Measurements from ENCODE around the gene LCN10. TPM values are rescaled to one million over a fixed set of nuclear protein-coding genes. Genes with fewer than 3 reads are reported as not detected.

Gene LCN10
- total RNA-seq, 6 donors from 2014 or later: 0.39 to 17.8 (median 2.2) TPM

DNA sequence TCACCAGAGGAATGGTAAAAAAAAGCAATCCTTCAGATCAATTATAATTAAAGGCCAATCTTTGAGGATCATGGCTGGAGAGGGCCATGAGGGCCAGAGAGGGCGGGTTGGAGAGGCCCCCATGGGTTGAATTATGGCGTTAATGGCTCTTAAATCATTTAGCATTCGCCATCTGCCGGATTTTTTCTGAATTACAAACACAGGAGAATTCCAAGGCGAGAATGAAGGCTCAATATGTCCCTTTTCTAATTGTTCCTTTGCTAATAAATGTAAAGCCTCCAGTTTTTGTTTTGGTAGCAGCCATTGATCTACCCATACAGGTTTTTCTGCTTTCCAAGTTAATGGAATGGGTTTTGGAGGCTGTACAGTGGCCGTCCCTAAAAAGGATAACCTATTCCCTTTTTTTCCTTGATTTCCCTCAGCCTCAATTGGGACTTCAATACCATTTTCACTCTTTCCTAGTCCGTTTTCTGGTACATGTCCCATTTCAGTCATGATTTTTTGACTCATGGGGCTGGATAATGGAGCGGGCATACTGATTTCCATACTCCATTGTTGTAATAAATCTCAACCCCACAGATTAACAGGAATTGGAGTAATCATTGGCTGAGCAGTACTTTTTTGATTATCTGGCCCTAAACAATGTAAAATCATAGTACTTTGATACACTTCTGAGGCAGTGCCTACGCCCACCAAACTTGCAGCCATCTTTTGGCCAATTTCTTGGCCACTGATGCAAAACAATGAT is 41.7 kb upstream of the LCN10 start:
- ATAC-seq (ENCODE audit: low FRiP score in 2 of 2): no peak
- Histone ChIP-seq H3K27ac (no peak overlapping the region), H3K9me3 (no peaks in the 10 kb centered on the region), H3K27me3 (no peaks in the 10 kb centered on the region), H3K36me3 (no peaks in the 10 kb centered on the region), H3K4me3 (no peak overlapping the region), H3K4me1 (peaks cover 0 to 8% (median 4%) of the 10 kb centered on the region in 4 donors)
- DNase-seq: no peak
- WGBS, 2 donors: 44 to 50% methylated on average over 9 of the region's 9 CpGs
- TF ChIP-seq EP300 (IDR thresholded peaks at IDR 0.05): no peak
- TF ChIP-seq, protein P1, sequence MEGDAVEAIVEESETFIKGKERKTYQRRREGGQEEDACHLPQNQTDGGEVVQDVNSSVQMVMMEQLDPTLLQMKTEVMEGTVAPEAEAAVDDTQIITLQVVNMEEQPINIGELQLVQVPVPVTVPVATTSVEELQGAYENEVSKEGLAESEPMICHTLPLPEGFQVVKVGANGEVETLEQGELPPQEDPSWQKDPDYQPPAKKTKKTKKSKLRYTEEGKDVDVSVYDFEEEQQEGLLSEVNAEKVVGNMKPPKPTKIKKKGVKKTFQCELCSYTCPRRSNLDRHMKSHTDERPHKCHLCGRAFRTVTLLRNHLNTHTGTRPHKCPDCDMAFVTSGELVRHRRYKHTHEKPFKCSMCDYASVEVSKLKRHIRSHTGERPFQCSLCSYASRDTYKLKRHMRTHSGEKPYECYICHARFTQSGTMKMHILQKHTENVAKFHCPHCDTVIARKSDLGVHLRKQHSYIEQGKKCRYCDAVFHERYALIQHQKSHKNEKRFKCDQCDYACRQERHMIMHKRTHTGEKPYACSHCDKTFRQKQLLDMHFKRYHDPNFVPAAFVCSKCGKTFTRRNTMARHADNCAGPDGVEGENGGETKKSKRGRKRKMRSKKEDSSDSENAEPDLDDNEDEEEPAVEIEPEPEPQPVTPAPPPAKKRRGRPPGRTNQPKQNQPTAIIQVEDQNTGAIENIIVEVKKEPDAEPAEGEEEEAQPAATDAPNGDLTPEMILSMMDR (IDR thresholded peaks at IDR 0.05): peak in 5 of 6 experiments; percentile 40 to 55 (median 50)

DNA sequence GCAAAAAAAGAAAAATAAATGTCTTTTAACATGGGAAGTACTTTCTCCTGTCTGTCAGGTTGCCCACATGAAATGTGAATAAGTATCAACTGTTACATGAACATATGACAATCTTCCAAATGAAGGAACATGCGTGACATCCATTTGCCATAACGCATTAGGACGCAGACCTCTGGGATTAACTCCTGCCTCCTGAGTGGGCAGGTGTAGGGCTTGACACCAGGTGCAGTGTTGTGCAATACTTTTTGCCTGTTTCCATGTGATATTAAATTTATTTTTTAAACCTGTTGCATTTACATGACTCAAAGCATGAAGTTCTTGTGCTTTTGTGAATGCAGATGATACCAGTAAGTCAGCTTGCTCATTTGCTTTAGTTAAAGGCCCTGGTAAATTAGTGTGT is 39.7 kb upstream of the LCN10 start:
- TF ChIP-seq, protein P1 (IDR thresholded peaks at IDR 0.05): no peak
- TF ChIP-seq POLR2A (IDR thresholded peaks at IDR 0.05) (no peak), EP300 (IDR thresholded peaks at IDR 0.05) (no peak), POLR2AphosphoS5 (IDR thresholded peaks at IDR 0.05) (no peak)
- Histone ChIP-seq H3K9me3 (no peaks in the 10 kb centered on the region), H3K36me3 (no peaks in the 10 kb centered on the region), H3K27me3 (no peaks in the 10 kb centered on the region), H3K4me3 (no peak overlapping the region), H3K27ac (no peak overlapping the region), H3K4me1 (peaks cover 0 to 1% (median 0%) of the 10 kb centered on the region in 4 donors)
- no peak for DNase-seq
- ATAC-seq (ENCODE audit: low FRiP score in 2 of 2): no peak
- 92 to 97% methylated on average over 3 of the region's 3 CpGs for WGBS, 2 donors

DNA sequence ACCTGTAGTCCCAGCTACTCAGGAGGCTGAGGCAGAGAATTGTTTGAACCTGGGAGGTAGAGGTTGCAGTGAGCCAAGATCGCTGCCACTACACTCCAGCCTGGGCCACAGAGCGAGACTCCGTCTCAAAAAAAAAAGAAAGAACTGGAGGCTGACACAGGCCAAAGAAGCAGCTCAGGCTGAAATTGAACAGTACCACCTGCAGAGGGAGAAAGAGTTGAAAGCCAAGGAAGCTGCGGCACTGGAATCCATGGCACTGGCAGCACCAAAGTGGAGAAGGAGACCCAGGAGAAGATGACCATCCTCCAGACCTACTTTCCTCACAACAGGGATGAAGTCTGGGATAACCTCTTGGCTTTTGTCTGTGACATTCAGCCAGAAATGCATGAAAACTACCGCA is 37.1 kb upstream of the LCN10 start:
- no peaks in the 10 kb centered on the region for H3K36me3 ChIP-seq
- TF ChIP-seq, protein P1 (IDR thresholded peaks at IDR 0.05): no peak
- no peak for TF ChIP-seq POLR2A (IDR thresholded peaks at IDR 0.05)
- TF ChIP-seq POLR2AphosphoS5 (IDR thresholded peaks at IDR 0.05): no peak
- no peak for TF ChIP-seq EP300 (IDR thresholded peaks at IDR 0.05)
- no peak for DNase-seq
- H3K4me1 ChIP-seq: no peaks in the 10 kb centered on the region
- no peak overlapping the region for H3K4me3 ChIP-seq
- H3K27me3 ChIP-seq: no peaks in the 10 kb centered on the region
- no peak overlapping the region for H3K27ac ChIP-seq
- WGBS, 2 donors: 85 to 89% methylated on average over 5 of the region's 5 CpGs
- ATAC-seq (ENCODE audit: low FRiP score in 2 of 2): no peak
- H3K9me3 ChIP-seq: no peaks in the 10 kb centered on the region

DNA sequence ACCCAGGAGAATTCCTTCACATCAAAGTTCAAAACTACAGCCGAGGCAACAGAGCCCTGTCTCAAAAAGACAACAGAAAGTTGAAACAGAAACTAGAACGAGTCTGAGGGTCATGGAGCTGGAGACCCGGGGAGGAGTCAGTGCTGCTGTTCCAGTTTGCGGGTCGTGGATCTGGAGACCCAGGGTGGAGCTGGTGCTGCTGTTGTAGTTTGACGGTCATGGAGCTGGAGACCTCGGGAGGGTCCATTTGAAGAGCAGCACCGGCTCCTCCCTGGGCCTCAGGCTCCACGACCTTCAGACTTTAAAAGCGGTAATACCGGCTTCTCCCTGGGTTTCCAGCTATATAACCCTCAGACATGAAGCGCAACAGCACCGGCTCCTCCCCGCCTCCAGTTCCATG is 34.6 kb upstream of the LCN10 start:
- no peak for DNase-seq

More for the DNA sequence above, 34.6 kb upstream of the LCN10 start:
- no peaks in the 10 kb centered on the region for H3K36me3 ChIP-seq
- TF ChIP-seq POLR2AphosphoS5 (IDR thresholded peaks at IDR 0.05): no peak
- no peak for TF ChIP-seq POLR2A (IDR thresholded peaks at IDR 0.05)
- TF ChIP-seq, protein P1 (IDR thresholded peaks at IDR 0.05): no peak
- no peak for TF ChIP-seq EP300 (IDR thresholded peaks at IDR 0.05)
- peaks cover 0 to 8% (median 2%) of the 10 kb centered on the region in 4 donors for H3K9me3 ChIP-seq
- H3K4me3 ChIP-seq: no peak overlapping the region
- no peak for ATAC-seq (ENCODE audit: low FRiP score in 2 of 2)
- H3K27ac ChIP-seq: no peak overlapping the region
- no peaks in the 10 kb centered on the region for H3K27me3 ChIP-seq
- 84 to 85% methylated on average over 7 to 14 of the region's 14 CpGs for WGBS, 2 donors
- H3K4me1 ChIP-seq: no peaks in the 10 kb centered on the region

Data from upper lobe of left lung (tissue), 6 donors.